Measurements from ENCODE around the gene BRME1. TPM values are rescaled to one million over a fixed set of nuclear protein-coding genes. Genes with fewer than 3 reads are reported as not detected.

Gene BRME1
- total RNA-seq, 1 experiment from 2014 or later: 1.7 TPM

GRCh38 chr19:13926715-13927114 is 20.8 kb upstream of the BRME1 start:
- no TSS peak for BruUV-seq (replicated peaks)
- TF ChIP-seq RAD21 (IDR thresholded peaks at IDR 0.05; ENCODE audit: low read depth) (no peak), YY1 (IDR thresholded peaks at IDR 0.05; ENCODE audit: extremely low read depth, insufficient replicate concordance, low read depth, low read length) (no peak), POLR2A (IDR thresholded peaks at IDR 0.05; ENCODE audit: borderline replicate concordance, extremely low read depth, insufficient read depth, insufficient read length) (no peak), REST (IDR thresholded peaks at IDR 0.05; ENCODE audit: low read depth) (no peak), ZNF274 (IDR thresholded peaks at IDR 0.05; ENCODE audit: low read depth, low read length) (no peak), EZH2 (IDR thresholded peaks at IDR 0.05) (no peak), CBX3 (IDR thresholded peaks at IDR 0.05; ENCODE audit: low read depth) (no peak), ELF1 (IDR thresholded peaks at IDR 0.05; ENCODE audit: borderline replicate concordance, low read depth) (no peak), ATF3 (IDR thresholded peaks at IDR 0.05) (no peak)
- no peak overlapping the region for H3K9ac ChIP-seq (ENCODE audit: low read length)
- H3K4me2 ChIP-seq (ENCODE audit: low read length): no peak overlapping the region
- ChIA-PET RAD21 (ENCODE audit: low non-redundant PET in 1 of 2, low total read pairs in 2 of 2, uncharacterized antibody in 2 of 2, unreplicated experiment in 2 of 2) (no interaction called here), POLR2A (no interaction called here), CTCF (no interaction called here)
- H3K27me3 ChIP-seq (ENCODE audit: insufficient read depth, low read length): no peaks in the 10 kb centered on the region
- ATAC-seq: no peak
- H3K36me3 ChIP-seq (ENCODE audit: control insufficient read depth in 1 of 2, insufficient read depth in 2 of 2, low read length in 2 of 2): peaks cover 7 to 8% of the 10 kb centered on the region in 2 experiments; a peak in 2 of 4 replicates
- H3K4me3 ChIP-seq (replicated peaks in 1 of 2; ENCODE audit: low read depth in 1 of 2, low read length in 2 of 2): no peak overlapping the region
- H3K9me3 ChIP-seq (ENCODE audit: control insufficient read depth in 1 of 2, insufficient read depth in 1 of 2, low read depth in 1 of 2, low read length in 2 of 2): no peaks in the 10 kb centered on the region
- H3K79me2 ChIP-seq (ENCODE audit: insufficient read depth, low read length): no peaks in the 10 kb centered on the region
- H3K4me1 ChIP-seq (ENCODE audit: control insufficient read depth in 1 of 2, insufficient read depth in 2 of 2, low read length in 2 of 2): no peaks in the 10 kb centered on the region
- no peak for DNase-seq (ENCODE audit: low read depth, low spot score)
- H3K9me2 ChIP-seq (ENCODE audit: insufficient read depth): no peaks in the 10 kb centered on the region
- intact Hi-C loops (cut with micrococcal nuclease): no loop called here
- H3K27ac ChIP-seq (ENCODE audit: low read depth, low read length): no peak overlapping the region
- H4K20me1 ChIP-seq (ENCODE audit: insufficient read depth): no peaks in the 10 kb centered on the region
- H2AFZ ChIP-seq (ENCODE audit: low read depth, low read length, poor library complexity, severe bottlenecking): no peak overlapping the region
